Neural cell (in vitro differentiated cells): ENCODE data around the gene MYO1D.

Source experiments
- EP300 ChIP-seq: fragments of 450-650 bp; conservative IDR thresholded peaks from 2 replicates; pipeline ENCODE4 v1.6.1; 2014; ENCODE audit warnings: antibody characterized with exemption, mild to moderate bottlenecking, moderate library complexity; ENCODE audit not compliant: poor library complexity, severe bottlenecking
- POLR2AphosphoS5 ChIP-seq: IDR thresholded peaks from 2 replicates; pipeline ENCODE4 v1.6.1; 2012
- SMC3 ChIP-seq: fragments of 450-650 bp; conservative IDR thresholded peaks from 2 replicates; pipeline ENCODE4 v1.6.1; 2014; ENCODE audit warnings: antibody characterized with exemption, mild to moderate bottlenecking, moderate library complexity; ENCODE audit not compliant: poor library complexity
- TF ChIP-seq, protein P1 (sequence below): fragments of 450-650 bp; IDR thresholded peaks from 2 replicates; pipeline ENCODE4 v1.5.1; 2014; ENCODE audit warnings: antibody characterized with exemption, mild to moderate bottlenecking, moderate library complexity; ENCODE audit not compliant: poor library complexity, severe bottlenecking

GRCh38 chr17:32551186-32551955 lies 325.6 kb downstream of the MYO1D start:
- TF ChIP-seq, protein P1, sequence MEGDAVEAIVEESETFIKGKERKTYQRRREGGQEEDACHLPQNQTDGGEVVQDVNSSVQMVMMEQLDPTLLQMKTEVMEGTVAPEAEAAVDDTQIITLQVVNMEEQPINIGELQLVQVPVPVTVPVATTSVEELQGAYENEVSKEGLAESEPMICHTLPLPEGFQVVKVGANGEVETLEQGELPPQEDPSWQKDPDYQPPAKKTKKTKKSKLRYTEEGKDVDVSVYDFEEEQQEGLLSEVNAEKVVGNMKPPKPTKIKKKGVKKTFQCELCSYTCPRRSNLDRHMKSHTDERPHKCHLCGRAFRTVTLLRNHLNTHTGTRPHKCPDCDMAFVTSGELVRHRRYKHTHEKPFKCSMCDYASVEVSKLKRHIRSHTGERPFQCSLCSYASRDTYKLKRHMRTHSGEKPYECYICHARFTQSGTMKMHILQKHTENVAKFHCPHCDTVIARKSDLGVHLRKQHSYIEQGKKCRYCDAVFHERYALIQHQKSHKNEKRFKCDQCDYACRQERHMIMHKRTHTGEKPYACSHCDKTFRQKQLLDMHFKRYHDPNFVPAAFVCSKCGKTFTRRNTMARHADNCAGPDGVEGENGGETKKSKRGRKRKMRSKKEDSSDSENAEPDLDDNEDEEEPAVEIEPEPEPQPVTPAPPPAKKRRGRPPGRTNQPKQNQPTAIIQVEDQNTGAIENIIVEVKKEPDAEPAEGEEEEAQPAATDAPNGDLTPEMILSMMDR, result no peak
- TF ChIP-seq EP300, result no peak
- no peak for TF ChIP-seq POLR2AphosphoS5
- no peak for TF ChIP-seq SMC3
